HG03432 (cell line): Measurements from ENCODE around the gene SDK2.
"Not testable (repeated sequence)": the region's sequence is repeated elsewhere in the genome, so short reads cannot be mapped to it uniquely, and the experiment has no call there.

Experiments used
- ATAC-seq: cut with Tn5 transposase; IDR thresholded peaks from one replicate; pipeline ENCODE4 v1.9.1; 2021; ENCODE audit warnings: mild to moderate bottlenecking, moderate library complexity; ENCODE audit not compliant: unreplicated experiment

The SDK2 gene

GRCh38 chr17:73313526-73314127, 330.6 kb downstream of the SDK2 start:
- ATAC-seq, result no peak

GRCh38 chr17:73312887-73313286, 331.4 kb downstream of the SDK2 start:
- not testable (repeated sequence) for ATAC-seq

DNA sequence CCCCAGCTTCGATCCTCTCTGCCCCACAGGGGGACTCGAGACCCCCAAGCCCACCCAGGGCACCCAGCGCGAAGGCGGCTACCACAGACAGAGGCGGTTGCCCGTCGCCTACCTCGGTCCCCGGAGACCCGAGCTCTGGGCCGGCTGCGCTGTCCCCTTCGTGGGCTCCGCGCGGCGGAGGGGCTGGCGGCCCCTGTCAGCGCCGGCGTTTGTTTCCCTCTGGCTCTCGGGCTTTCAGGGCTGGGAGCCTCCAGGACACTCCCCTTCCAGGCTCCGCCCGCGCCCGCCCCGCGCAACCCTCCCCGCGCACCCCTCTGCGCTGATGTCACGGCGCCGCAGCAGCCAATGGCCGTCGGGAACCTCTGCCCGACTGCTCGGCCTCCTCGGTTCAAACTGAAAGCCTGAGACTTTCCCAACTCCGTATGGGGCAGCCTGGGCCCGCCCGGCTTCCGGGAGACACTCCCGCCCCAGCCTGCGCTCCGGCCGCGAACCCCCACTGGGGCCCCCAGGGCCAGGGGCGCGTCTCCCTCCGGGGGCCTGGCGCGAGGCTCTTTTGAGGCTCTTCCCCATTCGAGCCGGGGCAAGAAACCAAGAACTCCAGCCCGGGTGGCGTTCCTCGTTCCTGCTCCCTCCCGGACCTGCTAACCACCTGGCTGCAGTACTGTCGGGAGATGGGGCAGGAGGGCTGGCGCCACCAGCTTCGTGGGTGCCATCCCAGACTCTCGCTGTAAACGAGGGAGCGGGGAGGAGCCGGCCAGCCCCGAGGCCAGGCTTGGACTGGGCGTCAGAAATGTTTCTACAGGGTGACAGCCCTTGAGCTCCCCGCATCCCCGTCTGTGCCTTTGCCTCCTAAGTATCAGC, 332.2 kb downstream of the SDK2 start, which contains the start of gene CDC42EP4:
CDC42EP4 (minus strand) TSS at position 221 of the 861 bp plus-strand sequence. CDS start 25,501 bp downstream, outside the sequence.
- ATAC-seq, result peak; percentile 90

DNA sequence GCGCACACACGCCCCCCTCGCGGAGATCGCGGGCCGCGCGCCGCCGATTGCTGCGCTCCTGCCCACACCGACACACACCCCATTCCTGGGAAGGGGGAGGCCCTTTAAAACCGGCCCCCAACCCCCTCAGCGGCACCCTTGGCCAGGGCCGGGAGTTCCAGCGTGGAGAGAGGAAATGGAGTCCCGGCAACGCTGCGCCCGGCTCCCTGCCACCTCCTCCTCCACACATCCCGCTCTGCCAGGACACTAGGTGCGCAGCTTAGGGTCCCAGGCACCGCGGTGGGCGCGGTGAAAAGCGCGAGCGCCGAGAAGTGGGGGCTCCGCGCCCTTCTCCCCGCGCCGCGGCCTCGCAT, 332.8 kb downstream of the SDK2 start:
- peak; percentile 19 for ATAC-seq

- no peak for ATAC-seq
These were observed 334.3 kb downstream of the SDK2 start for GRCh38 chr17:73309727-73310596.

GRCh38 chr17:73308959-73309358, 335.3 kb downstream of the SDK2 start:
- not testable (repeated sequence) for ATAC-seq

DNA sequence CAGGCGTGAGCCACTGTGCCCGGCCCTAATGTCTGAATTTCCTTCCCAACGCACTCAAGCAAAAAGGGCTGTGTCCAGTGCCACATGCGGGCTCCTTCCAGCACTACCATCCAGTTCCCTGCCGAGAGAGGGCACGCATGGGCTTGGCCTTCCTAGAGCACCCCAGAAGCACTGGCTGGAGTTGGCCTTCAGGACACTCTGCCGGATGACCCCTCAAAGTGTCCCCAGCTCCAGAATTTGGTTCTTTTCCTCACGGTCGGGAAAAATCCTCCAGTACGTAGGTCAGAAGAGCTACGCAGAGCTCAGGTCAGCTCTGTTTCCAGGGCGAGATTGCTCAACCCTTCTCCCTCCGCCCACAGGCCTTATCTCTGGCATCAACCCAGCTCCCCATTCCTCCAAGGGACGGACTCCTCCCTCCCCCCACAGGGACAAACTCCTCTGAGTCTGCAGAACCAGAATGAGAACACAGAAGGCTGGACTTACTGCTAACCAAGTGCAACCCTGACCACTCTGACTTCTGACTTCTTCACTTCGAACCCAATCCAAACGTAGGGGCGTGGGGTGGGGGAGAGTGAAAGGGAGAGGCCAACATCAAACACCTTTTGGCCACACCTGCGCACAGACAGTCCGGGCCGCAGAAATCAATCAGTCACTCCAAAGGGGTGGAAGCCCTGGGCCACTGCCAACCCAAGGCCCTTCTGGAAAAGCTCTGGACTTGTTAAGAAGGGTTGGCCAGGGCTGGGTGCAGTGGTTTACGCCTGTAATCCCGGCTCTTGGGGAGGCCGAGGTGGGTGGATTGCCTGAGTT, 336.0 kb downstream of the SDK2 start:
- ATAC-seq, result no peak

GRCh38 chr17:73307130-73307529, 337.1 kb downstream of the SDK2 start:
- no peak for ATAC-seq

GRCh38 chr17:73305845-73306836, 338.1 kb downstream of the SDK2 start:
- ATAC-seq, result no peak

DNA sequence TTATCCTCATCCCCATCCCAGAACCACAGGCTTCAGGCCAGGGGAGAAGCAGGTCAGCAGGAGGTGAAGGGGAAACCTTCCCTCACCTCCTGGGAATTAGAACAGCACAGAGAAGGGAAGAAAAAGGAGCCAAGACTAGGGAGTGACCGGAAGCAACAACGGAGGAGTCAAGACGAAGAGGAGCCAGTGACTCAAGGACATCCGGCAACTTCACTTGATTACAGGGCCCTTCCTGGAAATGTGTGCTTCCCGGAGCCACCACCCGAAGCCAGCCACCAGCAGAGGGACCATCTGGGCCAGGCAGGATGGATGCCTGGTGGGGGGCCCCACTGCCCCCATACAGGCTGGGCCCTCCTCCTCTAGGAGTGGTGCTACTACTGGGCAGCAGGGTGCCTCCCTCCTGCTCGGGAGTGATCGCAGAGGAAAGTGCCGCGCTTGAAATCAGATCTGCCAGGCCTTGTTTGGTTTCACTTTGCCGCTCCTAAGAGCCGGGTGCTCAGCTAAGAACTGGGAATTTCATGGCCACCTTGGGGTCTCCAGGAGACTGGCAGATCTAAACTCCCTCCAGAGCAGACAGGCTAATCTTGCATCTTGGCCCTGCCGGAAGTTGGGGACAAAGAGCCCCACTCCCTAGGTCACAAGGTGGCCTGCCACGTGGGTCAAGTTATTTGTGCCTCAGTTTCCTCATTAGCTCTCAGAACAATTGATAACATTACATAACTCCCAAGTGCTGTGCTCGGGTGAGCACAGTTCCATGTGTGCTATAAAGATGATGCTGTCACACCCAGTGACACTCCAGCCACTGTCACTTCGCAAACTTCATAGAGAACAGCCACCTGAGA, 339.1 kb downstream of the SDK2 start:
- no peak for ATAC-seq

- ATAC-seq, result no peak
These were observed 339.8 kb downstream of the SDK2 start for GRCh38 chr17:73304438-73304837.

DNA sequence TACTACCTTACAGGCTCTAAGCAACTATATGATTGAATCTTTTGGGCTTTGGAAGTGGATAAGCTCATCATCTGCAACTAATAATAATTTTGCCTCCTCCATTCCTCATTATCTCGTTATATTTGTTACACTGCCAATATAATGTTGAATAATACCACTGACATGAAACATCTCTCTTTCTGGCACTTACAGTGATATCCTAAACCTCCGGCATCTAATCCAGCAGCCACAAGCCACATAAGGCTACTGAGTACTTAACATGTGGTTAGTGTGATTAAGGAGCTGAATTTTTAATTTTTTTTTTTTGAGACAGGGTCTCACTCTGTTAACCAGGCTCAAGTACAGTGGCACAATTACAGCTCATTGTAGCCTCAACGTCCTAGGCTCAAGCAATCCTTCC, 342.1 kb downstream of the SDK2 start:
- ATAC-seq, result no peak

DNA sequence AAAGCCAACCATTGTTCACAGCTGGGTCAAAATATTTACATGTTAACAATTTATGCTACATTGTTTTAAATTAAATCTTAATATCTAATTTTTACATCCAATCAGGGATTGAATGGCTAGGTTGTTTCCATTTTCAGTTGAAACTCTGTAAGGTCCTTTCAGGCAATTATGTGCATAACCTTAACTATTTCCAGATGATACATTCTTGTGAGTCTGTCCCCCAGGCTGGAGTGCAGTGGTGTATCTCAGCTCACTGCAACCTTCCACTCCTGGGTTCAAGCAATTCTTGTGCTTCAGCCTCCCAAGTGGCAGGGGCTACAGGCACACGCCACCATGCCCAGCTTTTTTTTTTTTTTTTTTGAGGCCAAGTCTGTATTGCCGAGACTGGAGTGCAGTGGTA, 342.9 kb downstream of the SDK2 start:
- ATAC-seq, result no peak

DNA sequence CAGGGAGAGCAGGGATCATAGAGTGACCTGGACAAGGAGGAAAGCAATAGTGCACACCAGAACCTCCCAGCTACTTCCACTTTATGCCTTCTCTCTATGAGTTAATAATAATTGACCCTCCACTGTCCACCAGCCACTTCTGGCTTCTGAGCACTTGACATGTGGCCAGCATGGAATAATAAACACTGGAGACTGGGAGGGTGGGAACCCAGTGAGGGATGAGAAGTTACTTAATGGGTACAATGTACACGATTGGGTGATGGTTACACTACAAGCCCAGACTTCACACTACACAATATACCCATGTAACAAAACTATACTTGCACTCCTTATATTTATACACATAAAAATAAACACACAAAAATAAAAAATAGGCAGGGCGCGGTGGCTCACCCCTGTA, 343.9 kb downstream of the SDK2 start:
- no peak for ATAC-seq

GRCh38 chr17:73297934-73298861, 346.0 kb downstream of the SDK2 start:
- no peak for ATAC-seq

GRCh38 chr17:73293480-73293911, 350.7 kb downstream of the SDK2 start:
- no peak for ATAC-seq

DNA sequence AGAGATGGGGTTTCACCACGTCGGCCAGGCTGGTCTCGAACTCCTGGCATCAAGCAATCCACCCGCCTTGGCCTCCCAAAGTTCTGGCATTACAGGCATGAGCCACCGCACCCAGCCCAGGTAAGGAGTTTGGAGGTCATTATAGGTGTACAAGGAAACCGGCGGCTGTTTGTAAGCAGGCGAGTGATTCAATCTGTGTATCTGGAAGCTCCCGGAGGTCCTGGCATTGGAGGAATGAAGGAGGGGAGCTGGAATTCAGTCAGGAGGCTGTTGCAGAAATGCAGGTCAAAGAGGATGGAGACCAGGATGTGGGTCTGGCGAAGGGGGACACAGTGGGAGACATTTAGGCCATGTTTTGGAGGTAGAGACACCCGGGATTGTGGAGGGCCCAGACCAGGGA, 351.2 kb downstream of the SDK2 start:
- no peak for ATAC-seq
